Endothelial cell of hepatic sinusoid (primary cell): Measurements from ENCODE around the gene PLEKHN1.

Experiments
- in situ Hi-C: cut with HindIII; loops from 2 replicates; pipeline ENCODE4 v1.10.0; 2017; ENCODE audit warnings: low sequenced_read_pairs

PLEKHN1 gene

GRCh38 chr1:959731-960362, 6.4 kb upstream of the PLEKHN1 start:
- in situ Hi-C loops = no loop called here

GRCh38 chr1:960363-961131, 5.7 kb upstream of the PLEKHN1 start, which contains the start of gene KLHL17:
KLHL17 (plus strand) TSS chr1:960584; CDS start chr1:960694, 110 bp downstream.
- in situ Hi-C loops = no loop called here

GRCh38 chr1:961132-961669, 5.1 kb upstream of the PLEKHN1 start:
- in situ Hi-C loops = no loop called here

GRCh38 chr1:962381-963300, 3.6 kb upstream of the PLEKHN1 start:
- in situ Hi-C loops = no loop called here

GRCh38 chr1:963301-963651, 3.0 kb upstream of the PLEKHN1 start:
- in situ Hi-C loops = no loop called here

GRCh38 chr1:963746-964525, 2.3 kb upstream of the PLEKHN1 start:
- in situ Hi-C loops = no loop called here

- in situ Hi-C loops = no loop called here
These were observed 1.4 kb upstream of the PLEKHN1 start for GRCh38 chr1:964691-965525.

- in situ Hi-C loops = no loop called here
These were observed 652 bp upstream of the PLEKHN1 start for GRCh38 chr1:965526-966134.

GRCh38 chr1:966704-967300, 520 bp downstream of the PLEKHN1 start:
- in situ Hi-C loops = no loop called here

GRCh38 chr1:967466-968343, 1.4 kb downstream of the PLEKHN1 start:
- in situ Hi-C loops = no loop called here

GRCh38 chr1:969260-969855, 3.1 kb downstream of the PLEKHN1 start:
- in situ Hi-C loops = no loop called here

- in situ Hi-C loops = no loop called here
These were observed 4.1 kb downstream of the PLEKHN1 start for GRCh38 chr1:970242-970972.

- in situ Hi-C loops = no loop called here
These were observed 4.9 kb downstream of the PLEKHN1 start for GRCh38 chr1:970973-971730.

- in situ Hi-C loops = no loop called here
These were observed 5.6 kb downstream of the PLEKHN1 start for GRCh38 chr1:971751-972506.

GRCh38 chr1:972726-973458, 6.6 kb downstream of the PLEKHN1 start:
- in situ Hi-C loops = no loop called here
